Measurements from ENCODE around the gene ROM1.
"Not testable (repeated sequence)": the region's sequence is repeated elsewhere in the genome, so short reads cannot be mapped to it uniquely, and the experiment has no call there.

ROM1 gene

DNA sequence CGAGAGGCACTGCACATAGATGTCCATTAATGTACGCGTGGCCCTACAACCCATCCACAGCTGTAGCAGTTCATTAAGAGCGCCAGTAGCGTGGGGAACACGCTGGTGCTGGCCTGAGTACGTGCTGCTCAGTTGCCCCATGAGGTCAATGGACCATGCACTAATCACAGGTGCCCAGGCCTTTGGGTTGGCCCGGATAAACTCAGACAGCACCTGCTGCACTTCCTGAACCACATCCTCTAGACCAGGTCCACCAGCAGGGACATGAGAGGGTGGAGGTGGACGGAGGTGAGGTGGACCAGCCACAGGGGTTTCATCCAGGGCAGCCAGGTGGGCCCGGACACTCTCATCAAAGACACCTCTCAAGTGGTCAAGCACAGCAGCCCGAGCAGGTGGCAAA is 36.4 kb downstream of the ROM1 start:
- no peak for DNase-seq (ENCODE audit: low spot score)

DNA sequence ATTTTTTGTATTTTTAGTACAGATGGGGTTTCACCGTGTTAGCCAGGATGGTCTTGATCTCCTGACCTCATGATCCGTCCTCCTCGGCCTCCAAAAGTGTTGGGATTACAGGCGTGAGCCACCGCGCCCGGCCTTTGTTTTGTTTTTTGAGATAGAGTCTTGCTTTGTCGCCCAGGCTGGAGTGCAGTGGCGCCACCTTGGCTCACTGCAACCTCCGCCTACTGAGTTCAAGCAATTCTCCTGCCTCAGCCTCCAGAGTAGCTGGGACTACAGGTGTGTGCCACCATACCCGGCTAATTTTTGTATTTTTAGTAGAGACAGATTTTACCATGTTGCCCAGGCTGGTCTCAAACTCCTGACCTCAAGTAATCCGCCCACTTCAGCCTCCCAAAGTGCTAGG is 37.2 kb downstream of the ROM1 start:
- DNase-seq (ENCODE audit: low spot score): not testable (repeated sequence)

DNA sequence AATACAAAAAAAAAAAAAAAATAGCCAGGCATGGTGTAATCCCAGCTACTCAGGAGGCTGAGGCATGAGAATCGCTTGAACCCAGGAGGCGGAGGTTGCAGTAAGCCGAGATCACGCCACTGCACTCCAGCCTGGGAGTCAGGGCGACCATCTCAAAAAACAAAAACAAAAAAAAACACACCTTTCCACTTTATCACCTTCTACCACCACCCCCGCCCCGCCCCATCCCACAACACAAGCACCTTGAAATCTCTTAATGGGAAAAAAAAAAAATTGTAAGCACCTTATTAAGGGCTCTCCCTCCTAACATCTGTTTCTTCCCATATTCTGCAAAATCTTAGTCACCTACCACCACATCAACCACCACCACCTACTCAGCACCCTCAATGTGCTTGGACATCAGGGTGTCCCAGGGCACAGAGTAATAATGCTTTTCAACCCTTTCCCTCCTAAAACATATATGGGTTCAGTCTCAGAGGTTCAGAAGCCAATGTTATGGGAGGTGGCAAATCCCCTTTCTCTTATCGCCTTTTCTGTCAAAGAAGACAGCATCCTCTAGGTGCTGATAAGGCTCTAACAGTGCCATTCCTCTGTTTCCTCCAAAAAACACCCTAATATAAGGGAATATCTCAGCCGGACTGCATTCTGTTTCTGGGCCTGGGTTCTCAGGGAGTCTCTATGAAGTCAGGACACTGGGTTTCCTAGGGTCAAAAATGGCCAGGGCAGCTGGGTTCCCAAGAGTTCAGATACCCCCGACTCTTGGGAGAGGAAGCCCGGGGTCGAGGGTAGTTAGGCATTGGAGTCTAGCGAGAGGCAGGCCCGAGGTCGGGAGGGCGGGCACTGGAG is 39.3 kb downstream of the ROM1 start:
- DNase-seq (ENCODE audit: low spot score): no peak

DNA sequence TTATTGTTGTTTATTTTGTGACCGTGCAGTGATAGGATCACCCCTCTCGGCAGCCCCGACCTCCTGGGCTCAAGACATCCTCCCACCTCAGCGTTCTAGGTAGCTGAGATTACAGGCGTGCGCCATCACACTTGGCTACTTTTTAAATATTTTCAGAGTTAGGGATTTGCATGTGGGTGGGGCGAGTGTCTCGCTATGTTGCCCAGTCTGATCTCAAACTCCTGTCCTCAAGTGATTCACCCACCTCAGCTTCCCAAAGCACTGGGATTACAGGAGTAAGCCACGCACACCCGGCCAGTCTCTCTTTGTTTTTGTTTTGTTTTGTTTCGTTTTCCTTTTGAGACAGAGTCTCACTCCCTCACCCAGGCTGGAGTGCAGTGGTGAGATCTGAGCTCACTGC is 41.2 kb downstream of the ROM1 start:
- no peak for DNase-seq (ENCODE audit: low spot score)

DNA sequence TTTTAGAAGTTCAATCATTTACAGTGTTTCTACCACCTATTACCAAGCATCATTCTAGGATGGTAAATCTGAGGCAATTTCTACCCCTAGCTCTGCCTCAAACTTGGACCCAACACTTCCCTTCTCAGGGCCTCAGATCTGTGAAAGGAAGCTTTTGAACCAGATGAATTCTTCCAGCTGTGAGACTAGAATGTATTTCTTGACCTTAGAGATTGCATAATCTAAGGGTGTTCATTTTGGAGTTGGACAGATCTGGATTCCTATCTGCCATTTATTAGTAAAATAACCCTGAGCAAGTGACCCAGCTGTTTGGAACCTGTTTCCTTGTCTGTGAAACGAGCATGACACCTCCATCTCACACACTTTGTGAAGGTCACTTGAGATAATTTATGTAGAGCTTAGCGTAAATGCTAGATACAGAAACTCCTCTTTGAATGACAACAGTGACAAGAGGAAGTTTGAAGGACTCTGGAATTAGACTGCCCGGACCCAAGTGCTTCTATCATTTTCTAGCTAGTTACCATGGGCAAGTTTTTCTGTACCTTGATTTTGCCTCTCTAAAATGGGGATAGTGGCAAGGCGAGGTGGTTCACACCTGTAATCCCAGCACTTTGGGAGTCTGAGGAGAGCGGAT is 43.9 kb downstream of the ROM1 start:
- no peak for DNase-seq (ENCODE audit: low spot score)

DNA sequence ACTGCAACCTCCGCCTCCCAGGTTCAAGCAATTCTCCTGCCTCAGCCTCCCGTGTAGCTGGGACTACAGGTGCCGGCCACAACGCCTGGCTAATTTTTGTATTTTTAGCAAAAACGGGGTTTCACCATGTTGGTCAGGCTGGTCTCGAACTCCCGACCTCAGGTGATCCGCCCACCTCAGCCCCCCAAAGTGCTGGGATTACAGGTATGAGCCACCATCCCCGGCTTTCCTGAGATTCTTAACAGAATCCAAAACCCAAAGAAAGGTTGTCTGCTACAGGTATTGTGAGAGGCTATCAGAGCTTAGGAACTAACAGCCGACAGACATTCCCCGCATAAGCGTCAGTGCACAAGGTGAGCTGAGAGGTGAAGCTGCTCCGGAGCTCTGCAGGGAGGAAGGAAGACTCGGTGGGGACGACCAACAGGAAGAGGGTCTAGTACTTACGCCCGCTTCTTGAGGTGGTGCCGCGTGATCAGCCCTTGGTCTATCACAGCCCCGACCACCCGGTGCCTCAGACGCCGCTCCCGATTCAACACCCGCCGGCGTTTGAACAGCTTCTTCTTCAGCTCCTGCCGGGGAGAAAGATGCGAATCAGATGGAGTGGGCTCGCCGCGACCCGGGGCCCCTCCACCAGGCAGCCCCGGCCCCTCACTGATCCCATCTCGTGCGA is 51.5 kb downstream of the ROM1 start:
- DNase-seq (ENCODE audit: low spot score): no peak

All from Ammon's horn (tissue), 1 donor.